ENCODE measurements around the gene AMOTL2. TPM values are rescaled to one million over a fixed set of nuclear protein-coding genes. Genes with fewer than 3 reads are reported as not detected.

The AMOTL2 gene
- total and polyA plus RNA-seq, 3 experiments from 2014 or later = 0.10 TPM; not detected in 2

DNA sequence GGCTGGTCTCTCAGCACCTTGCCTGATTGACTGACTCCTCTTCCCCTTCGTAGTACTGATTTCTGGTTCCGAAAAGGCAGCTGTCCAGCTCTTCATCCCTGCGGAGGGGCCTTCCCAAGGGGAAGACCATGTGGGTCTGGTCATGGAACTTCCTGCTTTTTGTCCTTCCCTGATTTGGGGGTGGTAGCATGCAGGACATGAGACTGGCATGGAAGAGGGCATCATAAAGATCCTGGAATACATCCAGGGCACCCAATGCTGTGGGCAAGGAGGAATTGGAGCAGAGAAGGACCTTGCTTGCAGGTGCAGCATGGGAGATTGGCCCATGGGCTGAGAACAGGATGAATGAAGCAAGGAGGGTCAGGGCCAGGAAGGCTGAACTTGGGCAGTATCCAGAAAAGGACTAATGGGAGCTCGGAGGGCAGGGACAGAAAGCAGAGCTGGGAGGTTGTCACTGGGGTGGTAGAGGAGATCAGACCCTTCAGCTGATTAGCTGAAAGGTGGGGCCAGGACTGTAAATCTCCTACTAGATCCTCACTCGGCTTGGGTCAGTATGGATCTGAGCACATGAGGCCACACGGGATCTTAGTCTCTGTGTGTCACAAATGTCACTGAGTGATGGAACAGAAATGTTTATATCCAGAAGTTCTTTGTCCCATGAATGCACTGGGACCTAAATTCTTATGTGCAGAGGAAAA lies 59.5 kb downstream of the AMOTL2 start:
- H3K4me1 ChIP-seq (ENCODE audit: insufficient read depth, low read length) = no peaks in the 10 kb centered on the region
- no peak for DNase-seq
- Mint-ChIP-seq H3K4me3 (peak overlapping the region in 1 of 7 donors; percentile 31), H3K36me3 (no peaks in the 10 kb centered on the region), H3K27ac (no peak overlapping the region), H3K27me3 (peaks cover 39 to 49% of the 10 kb centered on the region in 2 donors), H3K9me3 (no peaks in the 10 kb centered on the region), H3K4me1 (peaks cover 0 to 6% (median 2%) of the 10 kb centered on the region in 3 donors)
- H3K27me3 ChIP-seq (ENCODE audit: insufficient read depth, low read length, poor library complexity, severe bottlenecking) = peaks cover 10% of the 10 kb centered on the region
- no peak overlapping the region for H3K27ac ChIP-seq (ENCODE audit: low read depth, low read length)
- ChIA-PET CTCF (interaction anchor here (0.6 kb wide), 1 partner anchor 159 kb away, joined by 3 read pairs; no protein-coding TSS in a partner anchor), POLR2A (no interaction called here)
- no peaks in the 10 kb centered on the region for H3K36me3 ChIP-seq (ENCODE audit: insufficient read depth, low read length)
- H3K9me3 ChIP-seq (ENCODE audit: low read length) = no peaks in the 10 kb centered on the region
- H3K4me3 ChIP-seq (ENCODE audit: low read length) = no peak overlapping the region

- POLR2A ChIA-PET = no interaction called here
- H3K4me3 ChIP-seq (ENCODE audit: low read length) = no peak overlapping the region
Measured at GRCh38 chr3:134313847-134314587, 60.2 kb downstream of the AMOTL2 start.

GRCh38 chr3:134312873-134313846 lies 61.1 kb downstream of the AMOTL2 start:
- Histone ChIP-seq H3K36me3 (ENCODE audit: insufficient read depth, low read length) (no peaks in the 10 kb centered on the region), H3K4me1 (ENCODE audit: insufficient read depth, low read length) (no peaks in the 10 kb centered on the region), H3K27ac (ENCODE audit: low read depth, low read length) (no peak overlapping the region), H3K27me3 (ENCODE audit: insufficient read depth, low read length, poor library complexity, severe bottlenecking) (peaks cover 10% of the 10 kb centered on the region), H3K9me3 (ENCODE audit: low read length) (no peaks in the 10 kb centered on the region), H3K4me3 (ENCODE audit: low read length) (no peak overlapping the region)
- peak overlapping the region in 6 of 7 donors; percentile 15 to 76 (median 58) for H3K4me3 Mint-ChIP-seq
- H3K27me3 Mint-ChIP-seq = peaks cover 38 to 48% of the 10 kb centered on the region in 2 donors
- peaks cover 3 to 9% (median 4%) of the 10 kb centered on the region in 3 donors for H3K4me1 Mint-ChIP-seq
- no peaks in the 10 kb centered on the region for H3K36me3 Mint-ChIP-seq
- no peak for DNase-seq
- H3K27ac Mint-ChIP-seq = peak overlapping the region in 1 of 8 donors; percentile 70
- CTCF ChIA-PET = interaction anchor here (1.3 kb wide), 1 partner anchor 161 kb away, joined by 3 read pairs; no protein-coding TSS in a partner anchor
- POLR2A ChIA-PET = no interaction called here
- H3K9me3 Mint-ChIP-seq = no peaks in the 10 kb centered on the region

More at GRCh38 chr3:134313847-134314587, 60.2 kb downstream of the AMOTL2 start:
- H3K4me1 ChIP-seq (ENCODE audit: insufficient read depth, low read length) = no peaks in the 10 kb centered on the region
- DNase-seq = no peak
- no peaks in the 10 kb centered on the region for H3K36me3 ChIP-seq (ENCODE audit: insufficient read depth, low read length)
- no peak overlapping the region for H3K27ac ChIP-seq (ENCODE audit: low read depth, low read length)
- CTCF ChIA-PET = interaction anchor here (0.6 kb wide), 1 partner anchor 160 kb away, joined by 3 read pairs; no protein-coding TSS in a partner anchor
- no peaks in the 10 kb centered on the region for H3K9me3 ChIP-seq (ENCODE audit: low read length)
- Mint-ChIP-seq H3K4me1 (peaks cover 0 to 6% (median 2%) of the 10 kb centered on the region in 3 donors), H3K27ac (no peak overlapping the region), H3K9me3 (no peaks in the 10 kb centered on the region), H3K36me3 (no peaks in the 10 kb centered on the region), H3K27me3 (peaks cover 39 to 49% of the 10 kb centered on the region in 2 donors), H3K4me3 (peak overlapping the region in 3 of 7 donors; percentile 31 to 56 (median 46))
- H3K27me3 ChIP-seq (ENCODE audit: insufficient read depth, low read length, poor library complexity, severe bottlenecking) = peaks cover 10% of the 10 kb centered on the region

- Mint-ChIP-seq H3K4me1 (peaks cover 5 to 10% (median 5%) of the 10 kb centered on the region in 3 donors), H3K9me3 (no peaks in the 10 kb centered on the region), H3K36me3 (no peaks in the 10 kb centered on the region), H3K27me3 (peaks cover 36 to 49% of the 10 kb centered on the region in 2 donors), H3K4me3 (peak overlapping the region in 5 of 7 donors; percentile 15 to 76 (median 56)), H3K27ac (peak overlapping the region in 1 of 8 donors; percentile 70)
- ChIA-PET CTCF (interaction anchor here (1.3 kb wide), 1 partner anchor 162 kb away, joined by 3 read pairs; no protein-coding TSS in a partner anchor), POLR2A (no interaction called here)
- no peak for DNase-seq
- Histone ChIP-seq H3K27me3 (ENCODE audit: insufficient read depth, low read length, poor library complexity, severe bottlenecking) (peaks cover 10% of the 10 kb centered on the region), H3K36me3 (ENCODE audit: insufficient read depth, low read length) (no peaks in the 10 kb centered on the region), H3K4me1 (ENCODE audit: insufficient read depth, low read length) (no peaks in the 10 kb centered on the region), H3K27ac (ENCODE audit: low read depth, low read length) (no peak overlapping the region), H3K4me3 (ENCODE audit: low read length) (no peak overlapping the region), H3K9me3 (ENCODE audit: low read length) (no peaks in the 10 kb centered on the region)
Measured at GRCh38 chr3:134312072-134312872, 62.0 kb downstream of the AMOTL2 start.

DNA sequence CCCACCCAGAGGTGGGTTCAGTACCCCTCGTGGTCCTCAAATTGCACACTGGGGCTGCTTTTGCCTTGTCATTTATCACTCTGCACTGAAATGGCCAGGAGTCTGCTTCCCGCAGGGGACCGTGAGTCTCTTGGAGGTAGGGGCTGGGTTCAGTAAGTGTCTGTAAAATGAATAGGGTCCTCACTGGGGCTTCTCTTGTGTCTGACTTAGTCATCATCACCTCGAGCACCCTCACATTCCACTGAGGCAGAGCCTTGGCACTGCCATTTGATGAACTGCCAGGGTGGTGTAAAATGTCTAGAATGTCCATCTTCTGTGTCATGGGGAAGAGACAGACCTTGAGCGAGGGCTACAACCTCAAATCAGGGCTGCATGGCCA lies 62.6 kb downstream of the AMOTL2 start:
- DNase-seq = no peak
- CTCF ChIA-PET = no interaction called here
- Mint-ChIP-seq H3K27ac (no peak overlapping the region), H3K27me3 (peaks cover 38 to 55% of the 10 kb centered on the region in 2 donors), H3K9me3 (no peaks in the 10 kb centered on the region), H3K36me3 (no peaks in the 10 kb centered on the region), H3K4me3 (no peak overlapping the region), H3K4me1 (peaks cover 5 to 10% (median 5%) of the 10 kb centered on the region in 3 donors)
- Histone ChIP-seq H3K27ac (ENCODE audit: low read depth, low read length) (no peak overlapping the region), H3K9me3 (ENCODE audit: low read length) (no peaks in the 10 kb centered on the region), H3K4me3 (ENCODE audit: low read length) (no peak overlapping the region), H3K27me3 (ENCODE audit: insufficient read depth, low read length, poor library complexity, severe bottlenecking) (peaks cover 10% of the 10 kb centered on the region), H3K4me1 (ENCODE audit: insufficient read depth, low read length) (no peaks in the 10 kb centered on the region), H3K36me3 (ENCODE audit: insufficient read depth, low read length) (no peaks in the 10 kb centered on the region)
- POLR2A ChIA-PET = no interaction called here

DNA sequence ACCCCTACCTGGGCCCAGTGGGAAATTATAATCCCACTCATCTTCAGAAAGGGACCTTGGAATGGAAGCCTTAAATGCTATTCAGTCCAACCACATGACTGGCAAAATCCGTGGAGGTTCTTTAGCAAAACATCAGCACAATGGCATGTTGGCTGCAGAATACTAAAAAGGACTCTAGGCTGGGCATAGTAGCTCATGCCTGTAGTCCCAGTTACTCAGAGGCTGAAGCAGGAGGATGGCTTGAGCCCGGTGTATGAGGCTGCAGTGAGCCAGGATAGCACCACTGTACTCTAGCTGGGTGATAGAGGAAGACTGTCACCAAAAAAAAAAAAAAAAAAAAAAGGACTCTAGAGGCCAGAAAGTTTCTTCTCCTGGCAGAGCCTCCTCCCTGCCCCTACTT lies 63.0 kb downstream of the AMOTL2 start:
- H3K36me3 Mint-ChIP-seq = no peaks in the 10 kb centered on the region
- no peaks in the 10 kb centered on the region for H3K36me3 ChIP-seq (ENCODE audit: insufficient read depth, low read length)
- peaks cover 5 to 10% (median 5%) of the 10 kb centered on the region in 3 donors for H3K4me1 Mint-ChIP-seq
- H3K4me3 Mint-ChIP-seq = no peak overlapping the region
- no peaks in the 10 kb centered on the region for H3K9me3 Mint-ChIP-seq
- no peaks in the 10 kb centered on the region for H3K4me1 ChIP-seq (ENCODE audit: insufficient read depth, low read length)
- no peak overlapping the region for H3K27ac ChIP-seq (ENCODE audit: low read depth, low read length)
- peaks cover 41 to 59% of the 10 kb centered on the region in 2 donors for H3K27me3 Mint-ChIP-seq
- H3K9me3 ChIP-seq (ENCODE audit: low read length) = no peaks in the 10 kb centered on the region
- no peak overlapping the region for H3K4me3 ChIP-seq (ENCODE audit: low read length)
- H3K27me3 ChIP-seq (ENCODE audit: insufficient read depth, low read length, poor library complexity, severe bottlenecking) = peaks cover 10% of the 10 kb centered on the region
- no peak overlapping the region for H3K27ac Mint-ChIP-seq
- ChIA-PET CTCF (no interaction called here), POLR2A (no interaction called here)
- no peak for DNase-seq
